ENCODE data around the gene PRKG1.

Gene PRKG1

GRCh38 chr10:51786016-51786683, 711.9 kb downstream of the PRKG1 start:
- no peak for DNase-seq

DNA sequence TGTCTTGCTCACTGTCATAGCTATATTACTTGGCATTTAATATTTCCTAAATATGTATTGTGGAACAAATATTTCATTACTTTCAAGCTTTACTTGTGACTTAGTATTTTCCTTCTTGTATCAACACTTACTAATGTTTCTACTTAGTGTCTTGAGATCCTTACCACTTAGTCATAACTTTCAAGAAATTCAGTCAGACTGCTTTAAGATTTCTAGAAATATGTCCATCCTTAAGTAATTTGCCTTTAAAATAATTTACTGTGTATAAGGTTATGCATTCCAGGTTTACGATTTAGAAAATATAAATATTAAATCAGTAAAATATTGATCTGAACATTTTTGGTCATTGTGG, 712.4 kb downstream of the PRKG1 start:
- DNase-seq = no peak

DNA sequence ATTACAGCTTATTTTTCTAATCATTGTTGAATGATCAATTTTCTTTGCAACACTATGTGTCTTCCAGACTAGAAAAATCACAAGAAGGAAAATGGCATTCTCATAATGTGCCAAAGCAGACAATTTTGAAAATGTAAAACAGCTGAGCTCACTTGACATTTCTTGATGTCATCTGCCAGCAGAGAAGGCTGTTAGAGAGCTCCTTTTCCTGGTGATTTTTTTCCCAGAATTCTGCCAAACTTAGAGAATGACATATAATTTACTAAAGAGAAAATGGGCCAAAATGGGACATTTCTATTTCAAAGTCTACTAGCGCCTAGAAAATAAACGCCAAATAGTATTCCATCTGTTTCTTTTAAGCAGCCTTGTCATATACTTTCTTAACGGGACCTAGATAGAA, 714.0 kb downstream of the PRKG1 start:
- DNase-seq = no peak

DNA sequence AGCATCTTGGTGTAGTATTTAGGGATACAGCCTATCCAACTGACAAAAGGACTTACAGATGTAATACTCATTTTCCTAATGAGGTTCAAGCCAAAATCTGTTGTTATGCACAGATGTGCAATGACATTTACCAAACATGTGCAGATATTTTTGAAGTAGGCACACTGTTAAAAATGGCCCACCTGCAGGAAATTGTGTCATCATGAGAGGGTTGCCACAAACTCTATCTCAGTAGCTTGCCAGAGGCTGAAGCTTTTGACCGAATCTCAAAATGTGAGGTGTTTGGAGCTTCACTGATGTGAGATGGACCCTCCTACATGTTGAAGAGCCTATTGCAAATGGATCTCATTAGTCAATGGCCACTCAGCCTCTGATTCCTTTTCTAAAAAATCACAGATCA, 714.8 kb downstream of the PRKG1 start:
- no peak for DNase-seq

- no peak for DNase-seq
Measured at GRCh38 chr10:51789903-51790302, 715.6 kb downstream of the PRKG1 start.

DNA sequence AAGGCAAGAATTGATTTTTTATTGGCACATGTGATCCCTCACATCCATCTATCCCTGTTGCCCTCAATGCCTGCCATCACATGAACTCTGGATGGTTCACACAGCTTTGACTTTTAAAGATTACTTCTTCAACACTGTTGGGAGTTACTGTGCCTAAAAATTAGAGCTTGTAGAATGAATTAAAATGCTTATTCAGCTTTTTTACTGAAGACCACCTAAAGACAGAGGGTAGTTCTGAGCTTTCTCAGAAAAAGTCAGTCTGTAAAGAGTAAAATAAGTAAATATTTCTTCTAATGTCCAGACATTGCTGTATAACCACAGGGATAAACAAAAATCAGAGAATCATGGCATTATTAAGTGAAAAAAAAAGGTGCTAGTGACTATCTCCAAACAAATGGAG, 718.4 kb downstream of the PRKG1 start:
- no peak for DNase-seq

DNA sequence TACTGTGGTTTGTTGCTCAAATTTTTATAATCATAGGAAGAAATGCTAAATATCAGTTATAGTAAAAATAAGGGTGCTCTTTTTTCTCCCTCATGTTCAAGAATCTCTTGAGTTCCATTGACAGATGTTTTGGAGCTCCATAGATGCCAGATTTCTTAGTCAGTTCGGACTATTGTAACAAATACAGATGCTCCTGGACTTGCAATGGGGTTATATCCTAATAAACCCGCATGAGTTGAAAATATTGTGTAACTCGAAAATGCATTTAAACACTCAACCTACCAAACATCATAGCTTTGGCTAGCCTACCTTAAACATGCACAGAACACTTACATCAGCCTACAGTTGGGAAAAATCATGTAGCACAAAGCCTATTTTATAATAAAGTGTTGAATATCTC, 725.8 kb downstream of the PRKG1 start:
- DNase-seq = no peak

DNA sequence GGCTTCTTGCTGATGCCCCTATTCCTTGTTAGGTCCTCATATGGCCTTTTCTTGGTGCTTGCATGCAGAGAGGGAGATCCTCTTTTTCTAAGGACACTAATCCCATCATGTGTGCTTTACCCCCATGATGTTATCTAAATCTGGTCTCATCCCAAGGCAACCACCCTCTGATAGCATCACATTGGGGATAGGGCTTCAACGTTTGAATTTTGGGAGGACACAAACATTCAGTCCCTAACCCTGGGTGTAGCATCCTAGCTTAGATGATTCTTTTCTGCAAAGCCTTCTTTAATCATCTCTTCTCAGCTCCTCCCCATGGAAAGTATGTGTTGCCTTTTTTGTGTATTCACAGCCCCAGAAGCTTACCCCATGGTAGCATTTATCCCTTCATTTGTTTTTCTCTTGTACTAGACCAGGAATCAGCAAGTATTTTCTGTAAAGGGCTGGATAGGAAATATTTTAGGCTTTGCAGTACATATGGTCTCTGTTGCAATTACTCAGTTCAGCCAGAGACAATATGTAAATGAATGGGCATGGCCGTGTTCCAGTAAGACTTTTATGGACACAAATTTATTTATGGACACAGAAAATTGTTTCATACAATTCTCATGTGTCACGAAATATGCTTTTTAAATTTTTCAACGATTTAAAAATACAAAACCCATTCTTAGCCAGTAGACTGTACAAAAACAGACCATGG, 726.6 kb downstream of the PRKG1 start:
- no peak for DNase-seq

GRCh38 chr10:51802030-51802429, 727.7 kb downstream of the PRKG1 start:
- DNase-seq = no peak

- no peak for DNase-seq
Measured at GRCh38 chr10:51804866-51805265, 730.6 kb downstream of the PRKG1 start.

GRCh38 chr10:51806079-51806835, 732.0 kb downstream of the PRKG1 start:
- no peak for DNase-seq

DNA sequence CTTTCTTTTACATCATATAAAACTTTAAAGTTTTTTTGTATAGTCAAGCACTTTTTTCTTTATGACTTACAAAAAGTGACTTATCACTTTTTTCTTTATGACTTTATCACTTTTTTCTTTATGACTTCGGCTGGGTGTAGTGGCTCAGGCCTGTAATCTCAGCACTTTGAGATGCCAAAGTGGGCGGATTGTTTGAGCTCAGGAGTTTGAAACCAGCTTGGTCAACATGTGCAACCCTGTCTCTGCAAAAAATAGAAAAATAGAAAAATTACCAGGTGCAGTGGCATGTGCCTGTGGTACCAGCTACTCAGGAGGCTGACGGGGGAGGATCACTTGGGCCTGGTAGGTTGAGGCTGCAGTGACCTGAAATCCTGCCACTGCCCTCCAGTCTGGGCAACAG, 733.9 kb downstream of the PRKG1 start:
- no peak for DNase-seq

DNA sequence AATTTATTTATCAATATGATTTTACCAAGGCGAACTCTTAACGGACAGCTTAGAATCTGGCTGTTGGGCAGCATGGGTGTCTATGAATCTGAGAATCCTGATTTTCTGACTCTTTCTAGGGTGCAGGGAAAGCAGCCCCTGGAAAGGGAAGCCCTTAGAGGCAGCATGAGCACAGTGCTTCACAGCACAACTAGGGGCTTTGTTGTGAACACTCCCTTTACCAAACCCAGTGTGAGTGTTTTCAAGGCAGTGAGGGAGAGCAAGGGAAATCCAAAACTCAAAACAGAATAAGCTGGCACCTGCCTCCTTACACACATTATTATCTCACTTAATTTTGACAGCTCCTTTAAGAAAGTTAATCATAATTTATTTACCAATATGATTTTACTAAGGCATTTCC, 741.4 kb downstream of the PRKG1 start:
- no peak for DNase-seq

DNA sequence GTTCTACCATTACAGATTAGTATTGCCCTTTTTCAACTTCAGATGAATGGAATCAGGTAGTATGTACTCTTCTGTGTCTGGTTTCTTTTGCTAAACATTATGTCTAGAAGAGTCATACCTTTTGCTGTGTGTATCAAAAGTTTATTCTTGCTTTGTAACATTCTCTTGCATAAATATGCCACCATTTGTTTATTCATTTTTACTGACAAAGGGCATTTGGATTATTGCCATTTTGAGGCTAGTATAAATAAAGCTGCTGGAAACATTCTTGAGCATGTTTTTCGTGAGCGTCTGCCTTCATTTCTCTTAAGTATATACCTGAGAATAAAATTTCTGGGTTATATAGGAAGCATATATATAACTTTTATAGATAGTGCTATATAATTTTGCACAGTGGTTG, 746.8 kb downstream of the PRKG1 start:
- no peak for DNase-seq

DNA sequence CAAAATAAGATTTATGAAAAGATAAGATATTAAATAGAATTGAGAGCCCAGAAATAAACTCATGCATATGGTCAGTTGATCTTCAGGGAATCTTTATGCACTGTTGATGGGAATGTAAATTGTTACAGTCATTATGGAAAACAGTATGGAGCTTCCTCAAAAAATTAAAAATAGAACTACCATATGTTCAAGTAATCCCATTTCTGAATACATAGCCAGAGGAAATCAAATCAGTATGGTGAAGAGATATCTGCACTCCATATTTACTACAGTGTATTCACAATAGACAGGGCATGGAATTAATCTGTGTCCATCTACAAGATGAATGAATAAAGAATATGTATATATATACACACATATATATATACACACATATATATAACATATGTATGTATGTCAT, 747.5 kb downstream of the PRKG1 start:
- no peak for DNase-seq

DNA sequence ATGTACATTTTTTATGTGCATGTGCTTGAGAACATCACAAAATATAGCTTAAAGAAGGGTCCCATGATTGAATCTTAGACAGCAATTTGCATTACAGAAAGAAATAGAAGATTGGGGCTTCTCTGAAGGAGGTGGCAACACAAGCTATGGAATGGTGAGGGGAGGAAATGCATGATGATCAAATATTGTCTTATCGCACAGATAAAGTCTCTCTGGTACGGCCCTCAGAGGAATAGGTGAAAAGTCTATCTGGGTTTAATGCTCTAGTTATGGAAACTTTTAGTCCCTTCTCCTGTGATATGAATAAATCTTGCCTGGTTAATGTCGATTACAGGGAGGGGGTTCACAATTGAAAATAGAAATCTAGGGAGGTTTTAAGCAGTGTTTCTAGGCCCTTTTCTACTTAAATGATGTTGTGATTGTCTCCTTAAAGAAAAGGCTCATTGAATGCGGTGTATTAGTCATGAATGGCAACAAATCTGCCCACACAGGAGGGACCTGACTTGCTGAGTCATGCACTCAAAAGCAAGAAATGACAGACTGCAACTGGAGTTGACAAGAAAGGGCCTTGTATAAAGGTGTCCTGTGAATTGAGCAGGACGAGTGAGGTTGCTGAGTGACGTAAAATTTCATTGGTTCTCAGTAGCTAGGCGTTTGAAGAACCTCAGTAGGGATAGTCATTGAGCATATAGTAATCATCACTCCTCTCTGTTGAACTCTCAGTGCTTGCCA, 758.5 kb downstream of the PRKG1 start:
- peak in 1 of 2 donors; percentile 18 for DNase-seq

DNA sequence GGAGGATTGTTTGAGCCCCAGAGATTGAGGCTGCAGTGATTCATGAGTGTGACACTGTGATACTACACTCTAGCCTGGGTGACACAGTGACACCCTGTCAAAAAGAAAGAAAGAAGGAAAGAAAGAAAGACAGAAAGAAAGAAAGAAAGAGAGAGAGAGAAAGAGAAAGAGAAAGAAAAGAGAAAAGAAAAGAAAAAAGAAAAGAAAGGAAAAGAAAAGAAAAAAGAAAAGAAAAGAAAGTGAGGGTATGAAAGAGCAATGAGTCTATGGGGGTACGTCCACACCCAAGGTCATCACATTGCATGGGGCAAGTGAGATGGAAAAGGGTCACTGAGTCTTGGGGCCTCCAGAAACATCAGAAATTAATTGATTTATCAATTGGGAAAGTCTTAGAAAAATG, 760.3 kb downstream of the PRKG1 start:
- DNase-seq = no peak

DNA sequence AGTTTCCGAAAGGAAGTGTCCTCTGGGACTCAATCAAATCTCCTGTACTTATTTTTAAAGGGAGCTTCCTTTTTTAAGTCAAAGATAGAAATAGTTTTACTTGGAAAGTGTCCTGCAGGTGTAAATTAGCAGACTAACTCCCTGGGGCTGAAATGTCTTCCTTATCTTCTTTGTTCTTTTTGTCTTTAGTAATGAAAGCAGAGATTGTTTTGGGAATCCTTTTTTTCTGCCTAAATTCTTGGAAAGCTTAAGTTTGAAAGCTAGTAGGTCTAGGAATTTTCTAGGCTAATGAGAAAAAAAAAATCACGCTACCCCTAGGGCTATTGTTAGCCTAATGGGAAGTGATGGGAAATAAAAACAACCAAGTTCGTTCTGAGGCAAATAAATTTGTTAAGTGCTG, 764.2 kb downstream of the PRKG1 start:
- no peak for DNase-seq

- no peak for DNase-seq
Measured at GRCh38 chr10:51843966-51844365, 769.7 kb downstream of the PRKG1 start.

- DNase-seq = no peak
Measured at GRCh38 chr10:51846856-51847506, 772.7 kb downstream of the PRKG1 start.

DNA sequence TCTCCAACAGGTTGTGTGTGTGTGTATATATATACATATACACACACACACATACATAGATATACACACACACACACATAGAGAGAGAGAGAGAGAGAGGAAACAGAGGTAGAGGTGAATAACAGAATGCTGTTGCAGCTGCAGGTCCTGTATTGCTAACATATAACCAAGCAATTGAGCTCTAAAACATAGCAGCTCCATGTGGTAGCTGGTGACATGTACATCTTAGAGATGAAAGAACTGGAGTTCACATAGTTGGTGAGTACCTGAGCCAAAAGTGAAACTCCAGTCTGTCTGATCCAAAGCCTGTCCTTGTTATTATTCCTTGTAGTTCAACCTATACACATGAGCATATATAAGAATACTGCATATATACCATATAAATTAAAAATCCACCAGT, 778.0 kb downstream of the PRKG1 start:
- no peak for DNase-seq

GRCh38 chr10:51857305-51857704, 783.0 kb downstream of the PRKG1 start:
- DNase-seq = no peak

DNA sequence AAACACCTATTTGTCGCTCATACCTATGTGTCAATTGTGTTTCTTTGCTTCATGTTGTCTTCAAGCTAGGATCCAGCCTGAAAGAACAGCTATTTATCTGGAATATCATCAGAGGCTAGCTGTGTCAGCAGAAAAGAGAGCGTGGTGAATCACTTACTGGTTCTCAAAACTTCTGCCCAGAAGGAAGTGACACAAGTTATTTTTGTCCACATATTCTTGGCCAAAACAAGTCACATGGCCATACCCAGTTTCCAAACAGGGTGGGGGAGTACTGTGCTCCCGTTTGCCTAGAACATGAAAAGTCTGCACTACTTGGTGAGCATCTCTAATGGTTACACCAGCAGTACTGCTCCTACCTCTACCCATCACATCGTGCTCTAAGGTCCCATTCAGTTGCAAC, 786.0 kb downstream of the PRKG1 start:
- peak; percentile 1 to 16 for DNase-seq

All from inflammatory macrophage treated with lipopolysaccharide for 1 hour (primary cell).